GM19239 (cell line): Measurements from ENCODE around the gene CXCL3.

Experiments
- DNase-seq: peaks from one replicate; pipeline ENCODE4 v3.0.0; 2011; ENCODE audit warnings: low spot score; ENCODE audit not compliant: insufficient read length
- FAIRE-seq: peaks from 2 replicates; lab custom pipeline; 2011; peaks lifted over from hg19 to GRCh38; lab: Jason Lieb, UNC

CXCL3 gene

GRCh38 chr4:74018116-74018515 lies 20.4 kb downstream of the CXCL3 start:
- DNase-seq: no peak
- FAIRE-seq: no peak

GRCh38 chr4:74016068-74016467 lies 22.4 kb downstream of the CXCL3 start:
- FAIRE-seq (no peak), DNase-seq (no peak)

- DNase-seq (no peak), FAIRE-seq (no peak)
These were observed 23.2 kb downstream of the CXCL3 start for GRCh38 chr4:74015126-74015780.

GRCh38 chr4:74014332-74014731 lies 24.2 kb downstream of the CXCL3 start:
- DNase-seq (no peak), FAIRE-seq (no peak)

GRCh38 chr4:74013264-74013663 lies 25.2 kb downstream of the CXCL3 start:
- FAIRE-seq: no peak

GRCh38 chr4:74012130-74012529 lies 26.4 kb downstream of the CXCL3 start:
- FAIRE-seq (no peak), DNase-seq (no peak)

More at GRCh38 chr4:74013264-74013663, 25.2 kb downstream of the CXCL3 start:
- DNase-seq: no peak

GRCh38 chr4:74009307-74009706 lies 29.2 kb downstream of the CXCL3 start:
- DNase-seq: no peak
- no peak for FAIRE-seq

GRCh38 chr4:74006009-74006476 lies 32.4 kb downstream of the CXCL3 start:
- FAIRE-seq (no peak), DNase-seq (no peak)

GRCh38 chr4:74005528-74005927 lies 33.0 kb downstream of the CXCL3 start:
- DNase-seq: no peak
- no peak for FAIRE-seq

GRCh38 chr4:74004668-74005067 lies 33.8 kb downstream of the CXCL3 start:
- DNase-seq (no peak), FAIRE-seq (no peak)

- FAIRE-seq: no peak
- no peak for DNase-seq
These were observed 38.2 kb downstream of the CXCL3 start for GRCh38 chr4:74000301-74000700.

- FAIRE-seq (no peak), DNase-seq (no peak)
These were observed 40.2 kb downstream of the CXCL3 start, which contains the start of gene CXCL5 for GRCh38 chr4:73998040-73999011. Gene CXCL5 (minus strand): TSS chr4:73998677. CDS start chr4:73998581, 96 bp downstream.

- FAIRE-seq (no peak), DNase-seq (no peak)
These were observed 46.4 kb downstream of the CXCL3 start for GRCh38 chr4:73992050-73992449.

GRCh38 chr4:73991742-73992000 lies 46.8 kb downstream of the CXCL3 start:
- no peak for DNase-seq
- FAIRE-seq: no peak

- DNase-seq (no peak), FAIRE-seq (no peak)
These were observed 47.3 kb downstream of the CXCL3 start for GRCh38 chr4:73990988-73991741.

- FAIRE-seq: no peak
- DNase-seq: no peak
These were observed 48.6 kb downstream of the CXCL3 start for GRCh38 chr4:73989928-73990327.

GRCh38 chr4:73989031-73989430 lies 49.5 kb downstream of the CXCL3 start:
- FAIRE-seq (no peak), DNase-seq (no peak)

GRCh38 chr4:73988061-73988460 lies 50.4 kb downstream of the CXCL3 start, which contains the start of gene PPBP:
Gene PPBP (minus strand): TSS chr4:73988190. CDS start chr4:73988103, 87 bp downstream.
- DNase-seq (no peak), FAIRE-seq (no peak)
